ENCODE data around the gene KISS1R. TPM values are rescaled to one million over a fixed set of nuclear protein-coding genes. Genes with fewer than 3 reads are reported as not detected.

Gene KISS1R
- total RNA-seq, 1 experiment from 2014 or later = not detected

- no peaks in the 10 kb centered on the region for H3K4me1 Mint-ChIP-seq (ENCODE audit: low read depth, unreplicated experiment)
- DNase-seq = no peak
- no TSS peak for BruUV-seq (replicated peaks)
- no peak for TF ChIP-seq CTCF (IDR thresholded peaks at IDR 0.05; ENCODE audit: unreplicated experiment)
- no peak overlapping the region for H3K27ac Mint-ChIP-seq (ENCODE audit: unreplicated experiment)
- intact Hi-C loops (cut with micrococcal nuclease; ENCODE audit: unreplicated experiment) = no loop called here
- H3K4me3 Mint-ChIP-seq (ENCODE audit: low read depth, unreplicated experiment) = no peak overlapping the region
- peaks cover 34% of the 10 kb centered on the region for H3K36me3 Mint-ChIP-seq (ENCODE audit: insufficient read depth, unreplicated experiment)
- CTCF ChIA-PET = no interaction called here
- H3K9me3 Mint-ChIP-seq (ENCODE audit: low read depth, unreplicated experiment) = no peaks in the 10 kb centered on the region
- H3K27me3 Mint-ChIP-seq (ENCODE audit: unreplicated experiment) = no peaks in the 10 kb centered on the region
Observed at GRCh38 chr19:885536-886224, 31.5 kb upstream of the KISS1R start.

GRCh38 chr19:887072-887471 lies 30.1 kb upstream of the KISS1R start:
- no TSS peak for BruUV-seq (replicated peaks)
- no peak for TF ChIP-seq CTCF (IDR thresholded peaks at IDR 0.05; ENCODE audit: unreplicated experiment)
- Mint-ChIP-seq H3K36me3 (ENCODE audit: insufficient read depth, unreplicated experiment) (peaks cover 42% of the 10 kb centered on the region), H3K4me1 (ENCODE audit: low read depth, unreplicated experiment) (no peaks in the 10 kb centered on the region), H3K9me3 (ENCODE audit: low read depth, unreplicated experiment) (no peaks in the 10 kb centered on the region), H3K27me3 (ENCODE audit: unreplicated experiment) (no peaks in the 10 kb centered on the region), H3K27ac (ENCODE audit: unreplicated experiment) (no peak overlapping the region), H3K4me3 (ENCODE audit: low read depth, unreplicated experiment) (no peak overlapping the region)
- no peak for DNase-seq
- CTCF ChIA-PET = no interaction called here
- intact Hi-C loops (cut with micrococcal nuclease; ENCODE audit: unreplicated experiment) = no loop called here

- no peak for DNase-seq
- TF ChIP-seq CTCF (IDR thresholded peaks at IDR 0.05; ENCODE audit: unreplicated experiment) = no peak
- Mint-ChIP-seq H3K4me3 (ENCODE audit: low read depth, unreplicated experiment) (no peak overlapping the region), H3K4me1 (ENCODE audit: low read depth, unreplicated experiment) (no peaks in the 10 kb centered on the region), H3K36me3 (ENCODE audit: insufficient read depth, unreplicated experiment) (peaks cover 47% of the 10 kb centered on the region), H3K27me3 (ENCODE audit: unreplicated experiment) (no peaks in the 10 kb centered on the region), H3K27ac (ENCODE audit: unreplicated experiment) (no peak overlapping the region), H3K9me3 (ENCODE audit: low read depth, unreplicated experiment) (no peaks in the 10 kb centered on the region)
- CTCF ChIA-PET = no interaction called here
- intact Hi-C loops (cut with micrococcal nuclease; ENCODE audit: unreplicated experiment) = no loop called here
- BruUV-seq (replicated peaks) = no TSS peak
Observed at GRCh38 chr19:887599-887998, 29.5 kb upstream of the KISS1R start.

GRCh38 chr19:888581-889385 lies 28.4 kb upstream of the KISS1R start:
- no peak overlapping the region for H3K4me3 Mint-ChIP-seq (ENCODE audit: low read depth, unreplicated experiment)
- no peaks in the 10 kb centered on the region for H3K4me1 Mint-ChIP-seq (ENCODE audit: low read depth, unreplicated experiment)
- no peaks in the 10 kb centered on the region for H3K27me3 Mint-ChIP-seq (ENCODE audit: unreplicated experiment)
- DNase-seq = no peak
- intact Hi-C loops (cut with micrococcal nuclease; ENCODE audit: unreplicated experiment) = no loop called here
- no TSS peak for BruUV-seq (replicated peaks)
- no peak overlapping the region for H3K27ac Mint-ChIP-seq (ENCODE audit: unreplicated experiment)
- CTCF ChIA-PET = no interaction called here
- no peaks in the 10 kb centered on the region for H3K9me3 Mint-ChIP-seq (ENCODE audit: low read depth, unreplicated experiment)
- H3K36me3 Mint-ChIP-seq (ENCODE audit: insufficient read depth, unreplicated experiment) = peaks cover 51% of the 10 kb centered on the region
- TF ChIP-seq CTCF (IDR thresholded peaks at IDR 0.05; ENCODE audit: unreplicated experiment) = no peak

All from Calu3 (cell line).